Peyer's patch (tissue), 4 donors: ENCODE results near the gene S100A6.

ENCODE experiments used
- POLR2A ChIP-seq, 2 donors: fragments of 450-650 bp; IDR thresholded peaks; one replicate each; pipeline ENCODE4 v1.5.1; 2017; ENCODE audit warnings: antibody characterized with exemption in 2 of 2, mild to moderate bottlenecking in 2 of 2, moderate library complexity in 2 of 2
- TF ChIP-seq, protein P1 (sequence below), 6 experiments: fragments of 450-650 bp in 4 of 6; fragments of 200-600 bp in 2 of 6; sonication (generic) in 1 of 6; IDR thresholded peaks; one replicate each; pipeline ENCODE4 v1.5.1; 2017 to 2019; ENCODE audit warnings: antibody characterized with exemption in 6 of 6, mild to moderate bottlenecking in 3 of 6, moderate library complexity in 1 of 6

DNA sequence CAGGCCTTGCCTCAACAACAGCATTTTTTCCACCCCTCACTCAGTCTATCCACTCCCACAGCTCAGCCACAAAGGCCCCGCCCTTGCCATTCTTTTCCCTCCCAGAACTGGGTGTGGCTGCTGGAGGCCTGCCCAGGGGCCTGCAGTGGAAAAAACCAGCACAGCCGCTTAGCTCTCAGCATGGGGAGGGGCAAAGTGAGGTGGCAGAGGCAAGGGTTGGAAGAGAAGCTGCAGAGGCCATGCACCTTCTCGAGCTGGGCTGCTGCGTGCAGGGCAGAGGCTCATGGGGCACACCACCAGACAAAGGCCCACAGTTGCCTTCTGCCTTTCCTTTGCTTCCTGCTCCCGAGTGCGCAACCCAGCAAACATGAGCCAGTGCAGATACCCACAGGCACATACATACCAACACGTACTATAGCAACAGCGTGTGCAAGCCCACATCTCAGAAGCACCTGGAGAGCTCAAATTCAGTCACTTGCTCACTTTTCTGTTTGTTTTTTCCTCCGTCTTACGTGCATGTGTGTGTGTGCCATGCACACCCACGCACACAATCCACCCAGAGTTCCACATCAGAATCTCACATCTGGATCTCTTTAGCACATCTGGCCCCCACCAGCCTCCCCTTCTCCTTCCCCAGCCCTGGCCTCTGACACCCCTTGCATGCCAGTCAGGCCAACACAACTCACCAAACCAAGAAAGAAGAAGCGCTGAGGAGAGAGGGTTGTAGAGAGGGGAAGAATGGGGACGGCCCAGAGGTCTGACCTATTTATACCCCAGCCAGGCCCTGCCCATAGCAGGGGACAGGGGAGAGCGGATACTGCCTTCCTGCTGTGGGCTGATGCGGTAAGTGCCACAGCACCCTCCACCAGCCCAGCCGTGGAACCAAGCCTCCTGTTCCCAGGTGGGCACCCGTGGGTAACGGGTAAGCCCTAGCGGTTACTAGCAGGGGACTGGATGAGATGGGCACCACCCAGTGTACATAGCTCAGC is 9.6 kb upstream of the S100A6 start, which contains the start of gene S100A4:
- TF ChIP-seq, protein P1, sequence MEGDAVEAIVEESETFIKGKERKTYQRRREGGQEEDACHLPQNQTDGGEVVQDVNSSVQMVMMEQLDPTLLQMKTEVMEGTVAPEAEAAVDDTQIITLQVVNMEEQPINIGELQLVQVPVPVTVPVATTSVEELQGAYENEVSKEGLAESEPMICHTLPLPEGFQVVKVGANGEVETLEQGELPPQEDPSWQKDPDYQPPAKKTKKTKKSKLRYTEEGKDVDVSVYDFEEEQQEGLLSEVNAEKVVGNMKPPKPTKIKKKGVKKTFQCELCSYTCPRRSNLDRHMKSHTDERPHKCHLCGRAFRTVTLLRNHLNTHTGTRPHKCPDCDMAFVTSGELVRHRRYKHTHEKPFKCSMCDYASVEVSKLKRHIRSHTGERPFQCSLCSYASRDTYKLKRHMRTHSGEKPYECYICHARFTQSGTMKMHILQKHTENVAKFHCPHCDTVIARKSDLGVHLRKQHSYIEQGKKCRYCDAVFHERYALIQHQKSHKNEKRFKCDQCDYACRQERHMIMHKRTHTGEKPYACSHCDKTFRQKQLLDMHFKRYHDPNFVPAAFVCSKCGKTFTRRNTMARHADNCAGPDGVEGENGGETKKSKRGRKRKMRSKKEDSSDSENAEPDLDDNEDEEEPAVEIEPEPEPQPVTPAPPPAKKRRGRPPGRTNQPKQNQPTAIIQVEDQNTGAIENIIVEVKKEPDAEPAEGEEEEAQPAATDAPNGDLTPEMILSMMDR (IDR thresholded peaks at IDR 0.05) = no peak
- TF ChIP-seq POLR2A (IDR thresholded peaks at IDR 0.05) = peak in 1 of 2 donors; percentile 61
